ENCODE data around the gene VAV2.

DNA sequence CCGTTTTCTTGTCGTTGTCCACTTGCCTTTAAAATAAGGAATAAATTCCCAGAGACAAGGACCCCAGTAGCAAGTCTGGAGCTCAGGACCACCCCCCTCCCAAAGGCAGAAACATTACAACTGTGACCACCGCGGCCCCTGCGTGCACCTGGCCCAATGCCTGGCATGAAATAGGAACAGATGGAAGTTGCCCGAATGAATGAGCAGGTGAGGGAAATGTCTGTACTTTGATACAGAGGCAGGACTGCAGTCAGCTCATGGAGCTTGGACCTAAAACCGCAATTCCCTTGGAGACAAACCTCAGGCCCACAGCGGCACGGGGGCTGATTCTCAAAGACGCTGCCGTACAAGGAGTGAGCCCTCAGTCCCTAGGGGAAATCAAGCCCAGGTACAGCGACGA, 198.7 kb downstream of the VAV2 start:
- TF ChIP-seq CTCF (conservative IDR thresholded peaks at IDR 0.05): no peak
- no peak for TF ChIP-seq ZFX (IDR thresholded peaks at IDR 0.05)

All from C4-2B (cell line).